Right renal cortex interstitium (tissue), 3 donors: Measurements from ENCODE around the gene ELF4. TPM values are rescaled to one million over a fixed set of nuclear protein-coding genes. Genes with fewer than 3 reads are reported as not detected.

Source experiments
- DNase-seq, 3 donors: peaks; one replicate each; pipeline ENCODE4 v3.0.0-alpha.2; 2013; ENCODE audit warnings: low read depth in 3 of 3, low spot score in 2 of 3
- polyA plus RNA-seq, 3 donors: library from polyadenylated mRNA; unstranded; fragments of 120-200 nt; gene quantifications; one replicate each; pipeline ENCODE4 v1.2.1, GENCODE V29; 2013; ENCODE audit not compliant: insufficient read length in 3 of 3

ELF4 gene
- polyA plus RNA-seq, 3 donors: 11.1 to 12.2 (median 11.8) TPM

DNA sequence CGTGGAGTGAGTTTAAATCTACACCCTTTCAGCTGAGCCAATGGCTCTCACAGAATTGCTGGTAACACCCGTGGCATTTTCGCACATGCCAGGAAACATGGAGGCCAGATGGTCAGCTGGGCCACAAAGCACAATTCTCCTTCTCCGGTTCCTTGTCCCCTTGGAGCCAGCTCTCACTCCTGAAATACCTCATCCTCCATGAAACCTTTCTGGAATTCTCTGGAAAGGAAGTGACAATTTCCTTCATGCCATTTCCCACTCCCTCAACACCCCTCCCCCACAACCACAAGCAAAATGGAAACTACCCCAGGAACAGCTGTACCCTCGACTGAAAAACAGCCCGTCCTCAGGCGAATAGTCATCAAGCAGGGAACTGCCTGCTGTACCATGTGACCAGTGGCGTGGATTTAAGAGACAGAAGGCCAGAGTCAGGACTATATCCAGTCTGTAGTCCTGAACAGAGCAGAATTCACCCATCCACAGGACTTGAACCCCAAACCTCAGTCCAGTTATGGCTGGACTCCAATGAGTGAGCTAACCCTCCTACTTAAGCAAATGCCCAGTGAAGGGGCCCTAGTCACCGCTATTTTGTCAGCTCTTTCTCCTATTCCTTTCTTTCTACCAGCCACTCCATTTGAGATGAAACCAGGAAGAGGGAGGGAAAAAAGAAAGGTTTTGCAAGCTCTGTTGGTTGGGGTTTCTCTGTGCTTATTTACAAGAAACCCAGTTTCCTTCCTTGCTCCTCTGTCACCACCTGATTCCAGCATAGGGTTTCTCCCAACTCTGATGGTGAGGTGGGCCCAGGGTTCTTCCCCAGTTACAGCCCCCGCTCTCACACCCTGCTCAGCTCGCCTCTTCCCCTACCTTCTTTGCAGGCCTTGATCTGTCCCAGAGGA lies 24.5 kb downstream of the ELF4 start:
- no peak for DNase-seq

DNA sequence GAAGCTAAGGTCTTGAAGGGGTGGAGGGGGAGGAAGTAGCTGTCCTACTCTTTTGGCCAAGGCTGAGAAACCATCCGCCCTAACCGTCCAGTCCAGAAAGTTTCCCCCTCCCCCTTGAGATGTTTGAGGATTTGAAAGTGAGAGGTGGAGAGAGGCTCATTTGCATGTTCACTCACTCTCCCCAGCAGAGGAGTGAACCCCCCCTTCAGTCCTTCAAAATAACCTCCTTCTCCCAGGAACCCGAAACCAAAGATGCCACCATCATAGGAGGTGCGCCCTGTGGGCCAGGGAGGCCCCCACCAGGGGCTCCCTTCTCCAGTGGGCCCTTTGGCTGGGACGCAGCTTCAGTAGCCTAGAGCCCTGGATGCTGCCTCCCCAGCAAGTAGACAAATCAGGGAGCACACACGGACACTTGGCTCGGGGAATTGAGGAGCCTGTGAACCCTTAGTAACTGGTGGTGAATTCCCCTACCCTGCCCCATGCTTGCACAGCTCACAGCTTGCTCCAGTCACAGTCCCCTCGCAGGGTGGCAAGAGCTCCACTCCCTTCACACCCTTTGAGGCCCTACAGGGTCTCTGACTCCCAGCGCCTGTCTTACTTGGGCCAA lies 25.6 kb downstream of the ELF4 start:
- no peak for DNase-seq

DNA sequence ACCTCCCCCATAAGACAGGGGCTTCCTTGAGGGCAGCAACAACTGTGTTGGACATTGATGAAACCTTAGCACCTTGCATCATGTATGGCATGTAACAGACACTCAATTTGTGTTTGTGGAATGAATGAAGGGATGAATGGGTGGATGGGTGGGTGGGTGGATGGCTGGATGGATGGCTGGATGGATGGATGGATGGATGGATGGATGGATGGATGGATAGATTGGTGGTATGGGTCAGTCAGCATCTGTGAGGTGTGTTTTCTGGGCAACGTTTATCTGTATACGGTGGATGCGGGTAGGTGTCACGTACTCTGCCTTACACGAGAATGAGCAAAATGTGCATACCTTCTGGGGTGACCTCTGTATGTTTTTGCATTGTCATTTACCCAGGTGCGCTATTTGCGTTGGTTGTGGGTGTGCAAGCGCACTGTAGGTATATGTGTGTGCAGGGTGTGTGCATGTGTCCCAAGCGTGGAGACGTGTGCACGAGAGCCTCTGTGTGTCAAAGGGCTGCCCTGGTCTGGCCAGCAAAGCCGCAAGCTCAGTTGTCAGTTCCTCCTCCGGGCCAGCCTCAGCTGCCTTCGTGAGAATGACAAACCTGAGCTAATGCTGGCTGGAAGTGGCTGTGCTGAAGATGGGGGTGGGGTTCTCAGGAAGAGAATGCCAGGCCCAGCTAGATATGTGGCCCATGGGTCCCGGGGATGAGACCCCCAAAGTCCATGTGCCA lies 26.5 kb downstream of the ELF4 start:
- DNase-seq: no peak

DNA sequence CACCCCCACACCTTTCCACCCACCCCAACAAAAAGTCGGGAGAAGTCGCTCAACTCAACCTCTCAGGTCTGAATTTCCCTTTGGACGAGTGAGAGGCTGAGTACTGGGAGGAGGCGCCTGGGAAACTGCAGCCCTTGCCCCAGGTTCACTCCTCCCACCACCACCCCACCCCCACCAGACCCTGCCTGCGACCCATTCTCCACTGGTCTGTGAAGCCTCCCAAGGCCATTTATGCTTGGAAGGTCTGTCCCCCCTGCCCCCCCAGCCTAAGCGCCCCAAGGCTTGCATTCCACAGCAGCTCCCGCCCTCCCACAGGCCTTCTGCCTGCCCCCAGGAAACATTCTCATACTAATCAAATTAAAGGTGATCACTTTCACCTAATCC lies 27.2 kb downstream of the ELF4 start:
- DNase-seq: no peak

DNA sequence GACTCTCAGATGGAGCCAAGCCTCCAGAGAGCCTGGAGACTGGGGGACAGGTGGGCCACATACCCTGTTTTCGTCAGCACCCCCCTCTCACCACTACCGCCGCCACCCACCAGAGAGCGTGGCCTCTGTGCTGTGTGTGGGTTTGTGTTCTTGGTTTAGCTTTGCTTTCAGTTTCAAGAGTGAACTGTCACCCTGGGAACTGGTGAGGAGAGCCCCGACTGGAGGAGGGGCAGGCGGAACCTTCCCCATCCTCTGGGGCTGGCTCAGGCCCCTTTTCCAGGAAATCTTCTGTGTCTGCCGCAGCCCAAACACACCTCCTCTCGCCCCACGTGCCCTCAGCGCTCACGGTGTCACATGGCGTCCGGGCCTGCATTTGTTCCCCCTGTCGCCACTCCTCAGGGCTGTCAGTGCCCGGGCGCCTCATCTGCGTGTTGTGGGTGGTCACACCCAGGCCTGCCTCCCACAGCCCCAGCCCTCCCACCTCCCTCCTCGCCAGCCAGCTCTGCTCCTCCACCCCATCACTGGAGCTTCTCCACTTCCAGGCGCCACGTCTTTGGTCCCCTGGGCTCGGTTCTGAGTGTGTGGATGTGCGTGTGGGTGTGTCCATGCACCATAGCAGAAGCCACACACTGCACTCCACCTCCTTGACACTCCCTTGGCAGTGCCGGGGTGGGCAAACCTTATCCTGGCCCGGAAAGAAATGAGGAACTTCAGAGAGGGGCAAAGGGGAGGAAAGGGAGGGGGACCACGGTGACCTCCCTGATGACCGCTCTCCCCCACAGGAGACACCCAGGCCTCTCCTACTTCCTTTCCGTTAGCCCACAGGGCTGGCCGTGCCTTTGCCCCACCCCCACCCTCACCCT lies 27.8 kb downstream of the ELF4 start:
- DNase-seq: no peak

DNA sequence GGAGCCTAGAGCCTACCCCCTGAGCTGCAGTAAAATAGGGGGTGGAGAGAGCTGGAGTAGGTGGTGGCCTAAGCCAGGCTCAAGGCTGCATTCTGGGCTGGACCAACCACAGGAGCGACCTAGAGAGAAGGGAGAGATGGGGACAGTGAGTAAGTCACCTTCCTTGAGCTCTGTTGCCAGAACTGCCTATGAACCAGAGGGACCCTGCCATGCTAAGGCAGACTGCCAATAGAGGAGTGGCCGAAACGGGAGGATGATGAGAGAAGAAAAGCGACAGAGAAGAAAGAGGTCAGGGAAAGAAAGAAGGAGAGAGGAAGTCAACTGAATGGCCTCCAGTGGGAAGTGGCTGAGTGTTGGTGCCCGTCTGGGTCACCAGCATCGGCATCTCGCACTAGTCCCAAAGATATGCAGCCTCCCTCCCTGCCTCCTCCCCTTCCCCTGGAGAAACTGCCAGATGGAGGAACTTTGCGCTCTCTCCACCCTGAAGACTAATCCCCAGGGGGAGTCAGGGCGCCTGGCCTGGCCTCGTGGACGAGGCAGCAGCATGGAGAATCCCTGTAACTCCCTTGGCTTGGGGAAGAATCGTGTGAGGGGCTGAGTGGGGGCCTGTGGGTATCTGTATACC lies 28.8 kb downstream of the ELF4 start:
- DNase-seq: no peak

DNA sequence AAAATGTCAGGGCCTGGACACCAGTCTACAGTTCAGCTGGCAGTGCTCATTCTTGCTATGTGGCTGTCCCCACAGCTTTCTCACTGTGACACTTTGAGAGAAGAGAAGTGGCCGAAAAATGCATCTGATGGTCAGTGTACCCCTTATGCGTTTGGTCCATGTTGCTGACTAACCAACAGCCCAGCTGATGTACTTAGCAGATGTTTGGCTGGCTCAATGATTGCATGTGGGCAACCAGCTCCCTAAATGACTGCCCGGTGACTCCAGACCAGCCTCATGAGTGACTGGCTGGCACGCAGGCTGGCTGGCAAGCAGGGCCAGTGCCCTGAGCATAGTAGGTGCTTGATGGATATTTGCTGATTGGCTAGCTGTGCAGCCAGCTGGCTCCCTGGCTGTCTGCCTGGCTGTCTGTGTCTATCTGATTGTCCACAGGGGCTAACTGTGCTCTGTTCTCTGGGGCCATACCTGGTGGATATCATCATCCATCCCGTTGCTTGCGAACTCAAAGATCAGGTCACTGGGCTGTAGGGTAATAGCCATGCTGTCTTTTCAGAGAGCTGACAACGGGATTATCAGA lies 29.4 kb downstream of the ELF4 start:
- DNase-seq: no peak

DNA sequence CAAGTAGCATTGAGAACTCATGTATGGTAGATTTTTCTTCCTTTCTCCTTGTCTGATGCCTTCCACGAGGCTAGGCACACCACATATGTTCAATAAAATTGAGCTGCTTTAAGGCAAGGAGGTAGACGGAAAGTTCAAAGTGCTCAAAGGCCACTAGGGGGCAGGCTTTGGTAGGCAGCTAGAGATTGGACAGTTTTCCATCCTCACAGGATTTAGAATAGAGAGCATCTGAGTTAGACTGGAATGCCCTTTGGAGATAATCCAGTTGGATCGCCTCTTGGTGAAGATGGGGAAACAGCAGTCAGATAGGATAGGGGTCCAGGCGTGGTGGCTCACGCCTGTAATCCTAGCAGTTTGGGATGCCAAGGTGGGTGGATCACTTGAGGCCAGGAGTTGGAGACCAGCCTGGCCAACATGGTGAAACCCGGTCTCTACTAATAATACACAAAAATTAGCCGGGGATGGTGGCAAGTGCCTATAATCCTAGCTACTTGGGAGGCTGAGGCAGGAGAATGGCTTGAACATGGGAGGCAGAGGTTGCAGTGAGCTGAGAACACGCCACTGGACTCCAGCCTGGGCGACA lies 30.4 kb downstream of the ELF4 start:
- no peak for DNase-seq

DNA sequence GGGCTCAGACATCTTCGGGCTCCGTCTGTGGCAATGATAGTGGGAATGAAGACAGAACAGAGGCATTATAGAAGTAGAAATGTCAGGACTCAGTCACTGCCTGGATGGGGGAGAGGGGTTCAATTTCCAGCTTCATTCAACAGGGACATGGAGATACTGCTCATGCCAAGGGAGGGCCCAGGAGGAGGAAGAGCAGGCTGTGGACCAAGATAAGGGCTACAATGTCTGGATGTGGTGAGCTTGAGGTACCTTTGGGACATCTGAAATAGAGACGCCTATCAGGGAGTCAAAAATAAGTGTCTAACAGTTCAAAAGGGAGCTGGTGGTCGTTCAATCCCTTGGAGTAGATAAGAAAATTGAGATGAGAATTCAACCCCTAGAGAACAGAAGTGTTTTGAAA lies 34.5 kb downstream of the ELF4 start:
- DNase-seq: no peak

DNA sequence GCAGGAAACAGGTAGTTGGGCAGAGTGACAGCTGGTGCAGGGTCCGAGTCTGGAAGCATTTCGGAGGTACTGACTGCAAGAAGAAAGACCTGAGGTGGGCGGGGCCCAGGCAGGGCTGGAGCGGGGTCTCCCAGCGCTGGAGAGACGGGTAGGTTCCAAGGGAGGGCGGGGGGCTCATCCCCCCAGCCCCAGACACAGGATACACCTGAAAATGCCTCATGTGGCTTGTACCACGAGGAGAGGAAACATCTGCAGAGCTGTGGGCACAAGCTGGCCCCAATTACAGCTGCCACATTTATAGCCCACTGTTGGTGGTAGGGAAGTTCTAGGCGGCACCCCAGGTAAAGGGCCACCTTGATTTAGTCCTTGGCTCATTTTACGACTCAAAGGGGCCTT lies 38.0 kb downstream of the ELF4 start:
- DNase-seq: no peak

DNA sequence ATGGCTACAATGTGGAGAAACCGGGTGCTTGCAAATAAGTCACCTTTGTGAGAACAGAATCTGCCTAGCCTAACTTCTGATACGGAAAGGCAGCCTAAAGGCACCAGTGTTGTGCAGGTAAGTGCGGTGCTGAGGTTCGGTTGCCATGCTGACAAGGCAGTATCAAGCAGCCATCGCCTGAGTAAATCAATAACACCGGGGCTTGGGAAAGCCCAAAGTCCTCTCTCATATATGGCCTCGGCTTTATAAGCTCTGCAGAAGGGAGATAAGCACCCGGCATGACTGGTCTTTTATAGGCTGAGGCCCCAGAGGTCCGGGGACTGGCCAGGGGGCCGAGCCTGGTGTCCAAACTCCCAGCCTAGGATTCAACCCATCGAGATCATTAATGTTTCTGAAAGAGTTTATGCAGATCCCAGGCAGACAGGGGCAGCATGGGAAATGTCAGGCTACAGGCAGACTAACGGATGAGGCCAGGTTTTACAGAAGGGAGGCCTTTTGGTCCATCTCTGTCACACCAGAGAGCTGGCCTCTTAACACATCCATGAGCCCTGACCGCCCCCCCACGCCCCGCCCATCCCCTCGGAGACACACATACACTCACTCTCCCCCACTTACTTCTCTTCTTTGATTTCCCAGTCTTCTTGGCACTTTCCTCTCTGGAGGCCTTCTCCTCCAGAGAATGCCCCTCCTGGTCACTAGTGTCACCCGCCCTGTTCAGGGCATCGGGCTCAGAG lies 38.5 kb downstream of the ELF4 start:
- no peak for DNase-seq

DNA sequence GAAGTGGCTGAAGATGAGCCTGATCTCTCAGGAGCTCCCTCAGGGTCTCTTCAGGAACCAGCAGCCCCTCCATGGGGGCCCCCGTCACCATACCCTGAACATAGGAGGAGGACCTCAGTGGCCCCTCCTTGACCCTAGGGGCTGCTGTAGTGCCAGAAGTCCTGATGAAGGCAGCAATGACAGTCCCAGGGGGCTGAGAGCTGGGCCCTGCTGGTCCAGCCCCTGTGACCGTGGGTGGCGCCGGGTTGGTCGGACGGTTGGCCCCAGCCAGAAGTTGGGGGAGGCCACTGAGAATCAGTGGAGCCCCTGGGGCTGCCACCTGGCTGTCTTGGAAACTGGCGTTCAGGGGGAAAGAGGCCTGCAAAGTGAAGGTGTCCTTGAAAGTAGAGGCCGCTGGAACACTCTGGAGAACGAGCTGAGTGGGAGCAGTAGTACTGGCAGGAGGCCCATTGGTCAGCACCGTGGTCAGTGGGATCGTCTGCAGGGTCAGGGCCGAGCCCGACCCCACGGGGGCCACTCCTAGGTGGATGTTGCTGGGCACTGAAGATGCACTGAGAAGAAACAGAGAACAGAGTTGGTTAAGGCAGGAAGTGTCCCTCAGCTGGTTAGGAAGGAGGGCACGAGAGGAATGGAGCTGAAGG lies 43.2 kb downstream of the ELF4 start:
- DNase-seq: no peak

DNA sequence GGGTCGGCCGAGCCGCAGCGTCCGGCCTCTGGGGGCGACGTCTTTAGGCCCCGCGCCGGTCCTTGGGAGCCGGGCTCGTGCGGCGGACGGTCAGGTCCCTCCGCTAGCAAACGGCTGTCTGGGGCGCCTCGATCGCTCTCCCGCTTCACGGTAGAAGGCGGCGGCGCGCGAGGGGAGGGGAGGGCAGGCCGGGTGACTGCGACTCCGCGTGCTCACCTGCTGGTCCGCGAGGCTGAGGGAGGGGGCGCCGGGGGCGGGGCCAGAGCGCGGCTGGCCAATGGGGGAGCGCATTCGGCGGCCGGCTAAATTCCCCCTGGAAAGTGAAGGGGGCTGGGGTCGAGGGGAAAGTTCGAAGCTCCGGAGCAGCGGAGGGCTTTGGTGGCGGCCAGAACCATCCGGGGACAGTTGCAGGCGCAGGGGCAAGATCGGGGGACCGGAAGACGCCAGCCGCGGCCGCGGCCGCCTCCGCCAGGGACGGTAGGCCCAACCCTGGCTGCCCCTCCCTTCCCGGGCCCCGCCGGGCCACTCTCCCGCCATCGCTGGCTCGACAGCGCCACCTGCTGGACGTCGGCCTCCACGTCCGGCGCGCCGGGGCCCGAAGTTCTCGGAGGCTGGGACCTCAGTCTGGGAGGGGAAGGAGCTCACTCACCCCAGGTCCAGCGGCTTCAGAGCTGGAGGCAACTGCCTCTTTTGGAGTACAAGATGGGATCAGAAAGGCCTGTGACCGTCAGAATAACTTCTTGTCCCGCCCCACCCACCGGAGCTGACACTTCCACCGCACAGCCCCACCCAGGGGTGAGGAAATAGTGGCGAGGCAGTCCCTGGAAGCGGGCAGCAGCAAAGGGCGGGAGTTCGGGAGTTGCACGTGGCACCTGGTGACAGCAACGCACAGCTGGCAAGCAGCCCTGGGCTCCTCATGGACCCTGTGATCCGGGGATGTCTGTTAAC lies 49.9 kb downstream of the ELF4 start:
- DNase-seq: peak in 1 of 3 donors; percentile 53

DNA sequence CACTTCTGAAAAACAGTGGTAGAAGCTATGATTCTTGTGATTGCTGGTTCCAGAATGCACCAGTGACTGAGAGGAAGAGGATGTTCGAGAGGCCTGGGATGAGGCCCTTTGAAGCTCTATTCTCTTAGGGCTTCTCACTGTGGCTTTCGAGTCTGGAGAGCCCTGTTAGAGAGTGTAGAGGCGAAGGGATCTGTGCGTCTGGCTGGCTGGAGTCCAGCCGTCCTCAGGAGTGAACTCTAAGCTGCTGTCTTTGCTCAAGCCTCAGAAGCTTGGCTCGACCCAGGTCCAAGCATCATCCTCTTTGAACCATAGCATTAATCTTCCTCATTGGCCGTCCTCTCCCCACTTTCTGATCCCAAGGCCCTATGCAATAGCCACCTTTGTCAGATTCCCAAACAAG lies 51.6 kb downstream of the ELF4 start:
- no peak for DNase-seq

DNA sequence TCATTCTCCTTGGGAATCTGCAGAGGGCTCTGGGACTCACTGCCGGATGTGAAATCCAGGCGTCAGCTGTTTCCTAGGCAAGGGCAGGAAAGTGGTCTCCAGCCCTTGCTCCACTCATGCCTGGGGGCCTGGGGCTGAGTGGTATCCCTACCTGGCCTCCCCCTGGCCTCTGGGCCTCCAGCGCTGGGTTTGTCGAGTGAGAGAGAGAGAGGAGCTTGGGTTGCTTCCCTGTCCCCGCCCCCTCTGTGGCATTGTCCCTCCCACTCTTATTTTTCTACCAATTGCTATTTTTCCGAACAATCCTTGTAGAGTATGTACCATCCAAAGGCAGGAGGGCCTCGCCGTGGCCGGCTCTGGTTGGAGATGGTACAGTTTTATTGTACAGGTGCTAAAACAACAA lies 53.1 kb downstream of the ELF4 start:
- no peak for DNase-seq

DNA sequence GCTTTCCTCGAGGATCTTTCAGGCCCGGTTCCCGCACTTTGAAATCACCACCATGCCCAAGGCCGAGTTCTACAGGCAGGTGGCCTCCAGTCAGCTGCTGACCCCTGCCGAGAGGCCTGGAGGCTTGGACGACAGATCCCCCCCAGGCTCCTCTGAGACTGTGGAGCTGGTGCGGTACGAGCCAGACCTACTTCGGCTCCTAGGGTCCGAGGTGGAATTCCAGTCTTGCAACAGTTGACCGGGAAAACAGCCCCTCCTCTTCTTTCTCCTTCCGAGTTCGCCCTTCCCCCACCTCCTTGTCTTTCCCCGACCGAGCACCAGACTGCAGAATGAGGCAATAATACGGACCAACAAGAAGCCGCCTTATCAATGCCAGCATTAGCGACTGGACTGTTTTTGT lies 54.4 kb downstream of the ELF4 start:
- no peak for DNase-seq

DNA sequence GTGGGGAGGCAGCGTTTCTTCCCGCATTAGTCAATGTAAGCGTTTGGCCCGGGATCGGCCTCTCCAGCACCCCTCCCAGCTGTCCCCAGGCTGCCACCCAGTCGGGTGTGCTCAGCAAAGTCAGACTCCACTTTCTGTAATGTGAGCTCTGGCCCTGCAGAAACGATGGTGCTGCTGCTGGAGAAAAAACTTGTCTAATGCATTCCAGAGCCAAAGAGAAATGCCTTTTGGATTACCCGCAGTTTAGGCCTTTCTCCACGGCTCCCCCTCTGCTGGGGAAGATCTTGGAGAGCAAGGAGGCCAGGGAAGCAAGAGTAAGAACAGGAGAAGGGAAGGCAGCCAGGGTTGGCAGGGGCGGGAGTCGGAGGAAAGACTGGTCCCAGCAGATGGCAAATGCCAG lies 55.2 kb downstream of the ELF4 start:
- no peak for DNase-seq
